Breast epithelium (tissue), 4 donors: ENCODE measurements around the gene POFUT2. TPM values are rescaled to one million over a fixed set of nuclear protein-coding genes. Genes with fewer than 3 reads are reported as not detected.

ENCODE experiments used
- DNase-seq, 2 donors: peaks; one replicate each; pipeline ENCODE4 v3.0.0-alpha.2; 2019; ENCODE audit warnings: low spot score in 2 of 2
- H3K27ac ChIP-seq, 2 donors: fragments of 200-600 bp; sonication (generic) in 1 of 2; one replicate each; pipeline ENCODE4 v1.5.1; 2016 to 2019; ENCODE audit warnings: mild to moderate bottlenecking in 1 of 2
- H3K27me3 ChIP-seq, 2 donors: fragments of 200-600 bp; sonication (generic) in 1 of 2; one replicate each; pipeline versions ENCODE4 v1.5.1 to v1.6.0; 2017 to 2019; ENCODE audit warnings: control low read depth in 1 of 2, mild to moderate bottlenecking in 1 of 2
- H3K36me3 ChIP-seq: fragments of 200-600 bp; one replicate; pipeline ENCODE4 v1.5.1; 2019
- H3K4me1 ChIP-seq, 2 donors: fragments of 200-600 bp; sonication (generic); one replicate each; pipeline ENCODE4 v1.5.1; 2016 to 2019; ENCODE audit warnings: control low read depth in 1 of 2
- H3K4me3 ChIP-seq, 3 donors: fragments of 200-600 bp; sonication (generic); 1 replicate in 2 of 3; 2 replicates in 1 of 3; pipeline ENCODE4 v1.5.1; 2016 to 2019; ENCODE audit warnings: mild to moderate bottlenecking in 3 of 3, moderate library complexity in 2 of 3
- H3K9me3 ChIP-seq, 2 donors: fragments of 200-600 bp; sonication (generic) in 1 of 2; one replicate each; pipeline ENCODE4 v1.5.1; 2016 to 2019; ENCODE audit warnings: control low read depth in 1 of 2
- CTCF ChIP-seq, 3 donors: fragments of 450-650 bp; IDR thresholded peaks; one replicate each; pipeline ENCODE4 v1.5.1; 2016 to 2017; ENCODE audit warnings: antibody characterized with exemption in 3 of 3, mild to moderate bottlenecking in 3 of 3, moderate library complexity in 3 of 3
- POLR2A ChIP-seq: fragments of 450-650 bp; IDR thresholded peaks from one replicate; pipeline ENCODE4 v1.6.1; 2016; ENCODE audit warnings: antibody characterized with exemption, mild to moderate bottlenecking, moderate library complexity
- POLR2AphosphoS5 ChIP-seq, 3 donors: sonication (generic); formaldehyde crosslinking; IDR thresholded peaks; one replicate each; pipeline ENCODE4 v1.6.1; 2017; ENCODE audit warnings: antibody characterized with exemption in 3 of 3
- intact Hi-C: fragments of 100-400 bp; cut with DNase I; formaldehyde crosslinking; loops from one replicate; pipeline ENCODE4 v1.15.1; 2023; ENCODE audit warnings: low total_unique reads
- total RNA-seq, 3 donors: library from RNA; depleted of rRNA; stranded (reverse); fragments of >200 nt; gene quantifications; one replicate each; pipeline ENCODE4 v1.1.0, GENCODE V29; 2016

The POFUT2 gene, protein sequence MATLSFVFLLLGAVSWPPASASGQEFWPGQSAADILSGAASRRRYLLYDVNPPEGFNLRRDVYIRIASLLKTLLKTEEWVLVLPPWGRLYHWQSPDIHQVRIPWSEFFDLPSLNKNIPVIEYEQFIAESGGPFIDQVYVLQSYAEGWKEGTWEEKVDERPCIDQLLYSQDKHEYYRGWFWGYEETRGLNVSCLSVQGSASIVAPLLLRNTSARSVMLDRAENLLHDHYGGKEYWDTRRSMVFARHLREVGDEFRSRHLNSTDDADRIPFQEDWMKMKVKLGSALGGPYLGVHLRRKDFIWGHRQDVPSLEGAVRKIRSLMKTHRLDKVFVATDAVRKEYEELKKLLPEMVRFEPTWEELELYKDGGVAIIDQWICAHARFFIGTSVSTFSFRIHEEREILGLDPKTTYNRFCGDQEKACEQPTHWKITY
- 10 to 100 TPM; 20.0 to 22.9 (median 22.1) TPM for total RNA-seq

- TF ChIP-seq CTCF (IDR thresholded peaks at IDR 0.05): no peak
- TF ChIP-seq POLR2AphosphoS5 (IDR thresholded peaks at IDR 0.05): peak; percentile 50 to 72 (median 59)
- Histone ChIP-seq H3K9me3 (no peaks in the 10 kb centered on the region), H3K27ac (peak within 1 kb of the TSS; percentile 86), H3K4me1 (peaks cover 8 to 9% of the 10 kb centered on the region in 2 donors), H3K4me3 (peak within 1 kb of the TSS; percentile 65 to 85 (median 75)), H3K36me3 (peaks cover 5% of the 10 kb centered on the region), H3K27me3 (no peaks in the 10 kb centered on the region)
- DNase-seq: peak; percentile 94 to 99
- intact Hi-C loops: loop anchor here (5.0 kb wide), 1 partner anchor 805 kb away; no protein-coding TSS in a partner anchor
Measured at GRCh38 chr21:45287438-45288391, at the start of gene POFUT2. Gene POFUT2, minus strand, starts transcription at chr21:45287895. Its CDS starts 24 bp downstream, at chr21:45287871.

DNA sequence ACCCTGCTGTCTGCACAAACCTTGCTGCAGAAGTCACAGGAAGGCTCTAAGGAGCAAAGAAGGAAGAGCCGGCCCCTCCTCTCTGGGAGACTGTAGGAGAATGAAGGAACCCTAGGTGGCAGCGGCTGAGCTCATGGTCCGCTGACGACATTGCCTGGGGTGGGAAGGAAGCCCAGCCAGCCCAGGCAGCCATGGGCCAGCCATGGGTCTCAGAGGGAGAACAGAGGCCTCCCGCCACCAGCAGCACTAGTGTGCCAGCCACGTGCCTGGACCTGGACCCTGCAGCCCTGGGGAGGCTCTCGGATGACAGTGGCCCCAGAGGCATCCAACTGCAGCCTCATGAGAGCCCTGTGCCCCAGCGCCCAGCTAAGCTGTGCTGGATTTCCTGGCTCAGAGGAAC, 49.2 kb upstream of the POFUT2 start:
- Histone ChIP-seq H3K27ac (no peak overlapping the region), H3K4me1 (no peaks in the 10 kb centered on the region), H3K36me3 (no peaks in the 10 kb centered on the region), H3K4me3 (no peak overlapping the region), H3K27me3 (no peaks in the 10 kb centered on the region), H3K9me3 (no peaks in the 10 kb centered on the region)
- no peak for DNase-seq
- TF ChIP-seq POLR2AphosphoS5 (IDR thresholded peaks at IDR 0.05) (no peak), POLR2A (no peak), CTCF (IDR thresholded peaks at IDR 0.05) (no peak)
- intact Hi-C loops: no loop called here

- no peaks in the 10 kb centered on the region for H3K4me1 ChIP-seq
- no peak overlapping the region for H3K4me3 ChIP-seq
- H3K27me3 ChIP-seq: no peaks in the 10 kb centered on the region
- intact Hi-C loops: no loop called here
- H3K9me3 ChIP-seq: no peaks in the 10 kb centered on the region
- H3K27ac ChIP-seq: no peak overlapping the region
- TF ChIP-seq CTCF (IDR thresholded peaks at IDR 0.05): no peak
- TF ChIP-seq POLR2AphosphoS5 (IDR thresholded peaks at IDR 0.05): no peak
- TF ChIP-seq POLR2A: no peak
- no peak for DNase-seq
- H3K36me3 ChIP-seq: no peaks in the 10 kb centered on the region
Measured at GRCh38 chr21:45336535-45336810, 48.8 kb upstream of the POFUT2 start.

DNA sequence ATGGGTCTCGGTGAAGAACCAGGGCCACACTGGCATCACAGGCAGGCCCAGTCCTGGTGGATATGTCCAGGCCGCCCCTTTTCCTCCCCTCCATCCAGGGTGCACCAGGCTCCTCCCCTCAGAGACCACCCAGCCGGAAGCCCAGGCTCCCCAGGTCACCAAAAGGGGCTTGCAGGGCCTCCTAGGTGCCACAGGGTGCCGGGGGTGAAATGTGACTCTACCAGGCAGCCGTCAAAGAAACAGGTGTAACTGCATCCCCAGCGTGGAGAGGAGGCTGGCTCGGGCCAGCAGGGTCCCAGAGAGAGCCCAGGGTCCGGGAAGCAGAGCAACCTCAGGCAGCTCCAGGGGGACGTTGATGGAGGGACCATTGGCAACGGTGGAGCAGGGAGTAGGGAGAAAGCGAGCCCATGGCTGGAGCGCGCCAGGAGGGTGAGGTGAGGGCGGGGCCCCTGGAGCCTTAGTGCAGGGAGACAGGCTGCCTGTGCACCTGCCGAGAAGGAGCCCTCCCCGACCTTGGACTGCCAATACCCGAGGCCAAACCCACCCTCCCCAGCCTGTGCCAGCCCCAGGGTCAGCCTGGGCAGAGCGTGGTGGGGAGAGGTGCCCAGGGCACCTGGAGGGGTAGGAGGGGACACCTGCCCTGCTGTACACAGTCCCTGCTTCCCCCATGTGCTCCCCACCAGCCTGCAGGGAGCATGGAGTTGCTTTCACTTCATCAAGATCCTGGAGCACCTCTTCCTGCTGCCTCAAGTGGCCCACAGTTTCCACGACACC, 48.3 kb upstream of the POFUT2 start:
- TF ChIP-seq CTCF (IDR thresholded peaks at IDR 0.05) (no peak), POLR2A (no peak), POLR2AphosphoS5 (IDR thresholded peaks at IDR 0.05) (no peak)
- Histone ChIP-seq H3K4me3 (no peak overlapping the region), H3K36me3 (no peaks in the 10 kb centered on the region), H3K9me3 (no peaks in the 10 kb centered on the region), H3K27ac (no peak overlapping the region), H3K27me3 (no peaks in the 10 kb centered on the region), H3K4me1 (no peaks in the 10 kb centered on the region)
- intact Hi-C loops: no loop called here
- DNase-seq: no peak
